GM23338 (cell line): ENCODE data around the gene ADPRHL1. TPM values are rescaled to one million over a fixed set of nuclear protein-coding genes. Genes with fewer than 3 reads are reported as not detected.

Experiments used
- ATAC-seq: fragments of 200-7000 bp; cut with Tn5 transposase; 3 replicates; pipeline ENCODE4 v1.9.1; 2020
- DNase-seq: peaks from one replicate; pipeline ENCODE4 v3.0.0-alpha.2; 2015; ENCODE audit warnings: low spot score
- H2AFZ ChIP-seq: fragments of 200-600 bp; sonication (generic); 2 replicates; pipeline ENCODE4 v1.8.0; 2016; ENCODE audit warnings: antibody characterized with exemption, mild to moderate bottlenecking, moderate library complexity
- H3F3A ChIP-seq: fragments of 200-600 bp; sonication (generic); replicated peaks from 2 replicates; pipeline ENCODE4 v1.8.0; 2017; ENCODE audit warnings: antibody characterized with exemption, mixed run types, low read depth
- H3K27ac ChIP-seq: fragments of 200-600 bp; sonication (generic); 2 replicates; pipeline ENCODE4 v1.6.1; 2016; ENCODE audit warnings: low read depth
- H3K27me3 ChIP-seq: fragments of 200-600 bp; sonication (generic); 2 replicates; pipeline ENCODE4 v1.8.0; 2016; ENCODE audit warnings: mild to moderate bottlenecking, mixed run types, moderate library complexity; ENCODE audit not compliant: insufficient read depth
- H3K36me3 ChIP-seq: fragments of 200-600 bp; sonication (generic); 2 replicates; pipeline ENCODE4 v1.8.0; 2016; ENCODE audit warnings: mild to moderate bottlenecking; ENCODE audit not compliant: insufficient read depth
- H3K4me1 ChIP-seq: fragments of 200-600 bp; sonication (generic); 2 replicates; pipeline ENCODE4 v1.8.0; 2016; ENCODE audit warnings: mild to moderate bottlenecking, moderate library complexity; ENCODE audit not compliant: insufficient read depth
- H3K4me2 ChIP-seq: fragments of 200-600 bp; sonication (generic); 2 replicates; pipeline ENCODE4 v1.7.1; 2017; ENCODE audit warnings: mixed run types
- H3K4me3 ChIP-seq: fragments of 200-600 bp; sonication (generic); 2 replicates; pipeline ENCODE4 v1.6.1; 2016; ENCODE audit warnings: mixed run types
- H3K79me2 ChIP-seq: fragments of 200-600 bp; sonication (generic); replicated peaks from 2 replicates; pipeline ENCODE4 v1.8.0; 2017; ENCODE audit warnings: mild to moderate bottlenecking; ENCODE audit not compliant: insufficient read depth
- H3K9me2 ChIP-seq: fragments of 200-600 bp; sonication (generic); 2 replicates; pipeline ENCODE4 v1.8.0; 2017; ENCODE audit not compliant: insufficient read depth
- H4K20me1 ChIP-seq: fragments of 200-600 bp; sonication (generic); replicated peaks from 2 replicates; pipeline ENCODE4 v1.8.0; 2017; ENCODE audit warnings: mild to moderate bottlenecking; ENCODE audit not compliant: insufficient read depth
- H3K27ac Mint-ChIP-seq: 2 replicates; pipeline ENCODE4 v1.8.0; 2020; ENCODE audit warnings: inconsistent platforms, mild to moderate bottlenecking, moderate library complexity, mixed read lengths
- H3K27me3 Mint-ChIP-seq: 3 replicates; pipeline ENCODE4 v1.8.0; 2022; ENCODE audit warnings: low read depth, mild to moderate bottlenecking, moderate library complexity, mixed read lengths, inconsistent platforms; ENCODE audit not compliant: insufficient read depth, poor library complexity
- H3K36me3 Mint-ChIP-seq: 3 replicates; pipeline ENCODE4 v1.8.0; 2021; ENCODE audit warnings: low read depth, mild to moderate bottlenecking, inconsistent platforms, moderate library complexity, mixed read lengths
- H3K4me1 Mint-ChIP-seq: 3 replicates; pipeline ENCODE4 v1.8.0; 2020; ENCODE audit warnings: mild to moderate bottlenecking, inconsistent platforms, mixed read lengths
- H3K4me3 Mint-ChIP-seq: 3 replicates; pipeline ENCODE4 v1.8.0; 2021; ENCODE audit warnings: moderate library complexity, mild to moderate bottlenecking, inconsistent platforms, mixed read lengths
- H3K9me3 Mint-ChIP-seq: 3 replicates; pipeline ENCODE4 v1.8.0; 2020; ENCODE audit warnings: moderate library complexity, mild to moderate bottlenecking, inconsistent platforms, mixed read lengths
- EZH2phosphoT487 ChIP-seq: fragments of 200-600 bp; sonication (generic); IDR thresholded peaks from one replicate; pipeline ENCODE4 v1.8.1; 2018; ENCODE audit warnings: antibody characterized with exemption; ENCODE audit not compliant: unreplicated experiment
- ZNF114 ChIP-seq: fragments of 250-450 bp; sonication (Bioruptor Pico); IDR thresholded peaks from 2 replicates; pipeline ENCODE4 v1.5.0; 2020; ENCODE audit warnings: mild to moderate bottlenecking, moderate library complexity
- polyA plus RNA-seq: library from polyadenylated mRNA; unstranded; fragments of >200 nt; fragmentation: Nextera tagmentation; extraction: Ambion mirVana; gene quantifications from 2 replicates; pipeline ENCODE4 v1.2.1, GENCODE V29; 2016
- total RNA-seq: library from RNA; depleted of rRNA; stranded (reverse); fragments of >200 nt; shearing (Covaris generic); gene quantifications from 2 replicates; pipeline ENCODE4 v1.2.3, GENCODE V29; 2014
- TF ChIP-seq, protein P1 (sequence below): fragments of 250-450 bp; sonication (Bioruptor Pico); IDR thresholded peaks from 2 replicates; pipeline ENCODE4 v1.5.0; 2020; ENCODE audit warnings: mild to moderate bottlenecking, moderate library complexity
- TF ChIP-seq, protein P2 (sequence below), 2 experiments: fragments of 200-600 bp in 1 of 2; sonication (generic) in 1 of 2; conservative IDR thresholded peaks; 2 replicates each; pipeline versions ENCODE4 v1.5.1 to v1.6.1; 2016 to 2017; ENCODE audit warnings: antibody characterized with exemption in 2 of 2, low read depth in 2 of 2, mild to moderate bottlenecking in 2 of 2, moderate library complexity in 1 of 2

Gene ADPRHL1
- total and polyA plus RNA-seq, 2 experiments from 2014 or later: 0.80 to 1.0 TPM

DNA sequence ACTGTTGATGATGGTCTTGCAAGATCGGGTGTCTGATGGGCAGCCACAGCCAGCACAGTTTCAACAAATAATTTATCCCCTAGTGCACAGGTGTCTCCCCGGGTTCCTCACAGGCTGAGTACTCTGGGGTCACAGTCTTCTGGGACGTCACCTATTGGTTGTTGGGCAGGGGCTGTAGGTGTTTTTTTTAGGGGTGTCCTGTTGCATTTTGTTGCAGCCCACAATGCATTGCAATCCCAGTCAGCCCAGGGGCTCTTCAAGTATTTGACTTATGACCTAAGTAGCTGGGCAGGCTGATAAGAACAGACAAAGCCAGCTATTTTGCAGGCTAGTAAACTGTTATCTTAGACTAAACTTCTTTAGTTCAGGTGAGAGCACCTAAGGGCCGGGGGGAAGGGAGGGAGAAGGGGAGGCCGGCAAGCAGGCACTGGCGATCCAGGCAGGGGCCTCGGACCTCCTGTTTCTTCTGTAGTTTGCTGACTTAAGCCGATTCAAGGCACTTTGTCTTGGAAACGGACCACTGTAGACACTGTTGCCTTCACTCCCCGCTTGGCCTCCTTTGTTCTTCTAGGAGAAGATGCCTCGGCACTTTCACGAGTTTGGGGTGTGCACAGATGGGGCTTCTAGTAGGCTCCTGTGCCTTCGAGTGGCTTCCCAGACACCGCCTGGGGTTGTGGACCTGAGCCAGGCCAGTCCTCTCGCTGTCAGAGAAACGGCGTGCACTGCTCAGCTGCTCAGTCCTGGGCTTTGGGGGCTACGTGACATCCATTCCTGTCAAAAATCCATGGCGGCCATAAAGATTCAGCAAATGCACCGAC, 55.5 kb downstream of the ADPRHL1 start (continued):
- TF ChIP-seq, protein P1, sequence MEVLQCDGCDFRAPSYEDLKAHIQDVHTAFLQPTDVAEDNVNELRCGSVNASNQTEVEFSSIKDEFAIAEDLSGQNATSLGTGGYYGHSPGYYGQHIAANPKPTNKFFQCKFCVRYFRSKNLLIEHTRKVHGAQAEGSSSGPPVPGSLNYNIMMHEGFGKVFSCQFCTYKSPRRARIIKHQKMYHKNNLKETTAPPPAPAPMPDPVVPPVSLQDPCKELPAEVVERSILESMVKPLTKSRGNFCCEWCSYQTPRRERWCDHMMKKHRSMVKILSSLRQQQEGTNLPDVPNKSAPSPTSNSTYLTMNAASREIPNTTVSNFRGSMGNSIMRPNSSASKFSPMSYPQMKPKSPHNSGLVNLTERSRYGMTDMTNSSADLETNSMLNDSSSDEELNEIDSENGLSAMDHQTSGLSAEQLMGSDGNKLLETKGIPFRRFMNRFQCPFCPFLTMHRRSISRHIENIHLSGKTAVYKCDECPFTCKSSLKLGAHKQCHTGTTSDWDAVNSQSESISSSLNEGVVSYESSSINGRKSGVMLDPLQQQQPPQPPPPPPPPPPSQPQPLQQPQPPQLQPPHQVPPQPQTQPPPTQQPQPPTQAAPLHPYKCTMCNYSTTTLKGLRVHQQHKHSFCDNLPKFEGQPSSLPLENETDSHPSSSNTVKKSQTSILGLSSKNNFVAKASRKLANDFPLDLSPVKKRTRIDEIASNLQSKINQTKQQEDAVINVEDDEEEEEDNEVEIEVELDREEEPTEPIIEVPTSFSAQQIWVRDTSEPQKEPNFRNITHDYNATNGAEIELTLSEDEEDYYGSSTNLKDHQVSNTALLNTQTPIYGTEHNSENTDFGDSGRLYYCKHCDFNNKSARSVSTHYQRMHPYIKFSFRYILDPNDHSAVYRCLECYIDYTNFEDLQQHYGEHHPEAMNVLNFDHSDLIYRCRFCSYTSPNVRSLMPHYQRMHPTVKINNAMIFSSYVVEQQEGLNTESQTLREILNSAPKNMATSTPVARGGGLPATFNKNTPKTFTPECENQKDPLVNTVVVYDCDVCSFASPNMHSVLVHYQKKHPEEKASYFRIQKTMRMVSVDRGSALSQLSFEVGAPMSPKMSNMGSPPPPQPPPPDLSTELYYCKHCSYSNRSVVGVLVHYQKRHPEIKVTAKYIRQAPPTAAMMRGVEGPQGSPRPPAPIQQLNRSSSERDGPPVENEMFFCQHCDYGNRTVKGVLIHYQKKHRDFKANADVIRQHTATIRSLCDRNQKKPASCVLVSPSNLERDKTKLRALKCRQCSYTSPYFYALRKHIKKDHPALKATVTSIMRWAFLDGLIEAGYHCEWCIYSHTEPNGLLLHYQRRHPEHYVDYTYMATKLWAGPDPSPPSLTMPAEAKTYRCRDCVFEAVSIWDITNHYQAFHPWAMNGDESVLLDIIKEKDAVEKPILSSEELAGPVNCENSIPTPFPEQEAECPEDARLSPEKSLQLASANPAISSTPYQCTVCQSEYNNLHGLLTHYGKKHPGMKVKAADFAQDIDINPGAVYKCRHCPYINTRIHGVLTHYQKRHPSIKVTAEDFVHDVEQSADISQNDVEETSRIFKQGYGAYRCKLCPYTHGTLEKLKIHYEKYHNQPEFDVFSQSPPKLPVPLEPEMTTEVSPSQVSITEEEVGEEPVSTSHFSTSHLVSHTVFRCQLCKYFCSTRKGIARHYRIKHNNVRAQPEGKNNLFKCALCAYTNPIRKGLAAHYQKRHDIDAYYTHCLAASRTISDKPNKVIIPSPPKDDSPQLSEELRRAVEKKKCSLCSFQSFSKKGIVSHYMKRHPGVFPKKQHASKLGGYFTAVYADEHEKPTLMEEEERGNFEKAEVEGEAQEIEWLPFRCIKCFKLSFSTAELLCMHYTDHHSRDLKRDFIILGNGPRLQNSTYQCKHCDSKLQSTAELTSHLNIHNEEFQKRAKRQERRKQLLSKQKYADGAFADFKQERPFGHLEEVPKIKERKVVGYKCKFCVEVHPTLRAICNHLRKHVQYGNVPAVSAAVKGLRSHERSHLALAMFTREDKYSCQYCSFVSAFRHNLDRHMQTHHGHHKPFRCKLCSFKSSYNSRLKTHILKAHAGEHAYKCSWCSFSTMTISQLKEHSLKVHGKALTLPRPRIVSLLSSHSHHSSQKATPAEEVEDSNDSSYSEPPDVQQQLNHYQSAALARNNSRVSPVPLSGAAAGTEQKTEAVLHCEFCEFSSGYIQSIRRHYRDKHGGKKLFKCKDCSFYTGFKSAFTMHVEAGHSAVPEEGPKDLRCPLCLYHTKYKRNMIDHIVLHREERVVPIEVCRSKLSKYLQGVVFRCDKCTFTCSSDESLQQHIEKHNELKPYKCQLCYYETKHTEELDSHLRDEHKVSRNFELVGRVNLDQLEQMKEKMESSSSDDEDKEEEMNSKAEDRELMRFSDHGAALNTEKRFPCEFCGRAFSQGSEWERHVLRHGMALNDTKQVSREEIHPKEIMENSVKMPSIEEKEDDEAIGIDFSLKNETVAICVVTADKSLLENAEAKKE (CRISPR knock-in tag): no peak
- no peak for TF ChIP-seq ZNF114 (CRISPR knock-in tag)

DNA sequence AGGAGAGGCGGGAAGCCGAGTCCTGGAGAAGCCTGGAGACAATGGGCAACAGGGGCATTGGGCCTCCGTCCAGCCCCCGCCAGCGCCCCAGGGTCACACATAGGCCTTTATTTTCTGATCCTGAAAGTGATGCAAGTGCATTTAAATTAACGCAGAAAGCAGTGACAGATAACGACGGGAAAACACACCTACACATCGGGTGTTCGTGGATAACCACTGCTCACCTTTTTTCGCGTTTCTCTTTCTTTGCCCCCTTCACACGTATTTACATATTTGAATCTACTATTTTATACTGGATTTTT, 59.0 kb downstream of the ADPRHL1 start:
- H3K4me1 Mint-ChIP-seq: peaks cover 27% of the 10 kb centered on the region
- peaks cover 22% of the 10 kb centered on the region; the same call in 2 of the 3 replicates for H3K9me3 Mint-ChIP-seq
- H3K27ac Mint-ChIP-seq: no peak overlapping the region
- Histone ChIP-seq H3K27ac (no peak overlapping the region), H3K4me3 (peak overlapping the region; percentile 56), H3K27me3 (no peaks in the 10 kb centered on the region), H3K4me2 (peak overlapping the region; percentile 78), H4K20me1 (no peaks in the 10 kb centered on the region), H3K4me1 (peaks cover 18% of the 10 kb centered on the region; the same call in 1 of the 2 replicates), H3F3A (0 out of 2 replicates have a peak, but pooled peaks cover 7% of the 10 kb centered on the region), H2AFZ (peak overlapping the region; percentile 99; the same call in 1 of the 2 replicates), H3K36me3 (no peaks in the 10 kb centered on the region), H3K79me2 (no peaks in the 10 kb centered on the region), H3K9me2 (no peaks in the 10 kb centered on the region)
- no peak for ATAC-seq
- H3K27me3 Mint-ChIP-seq: peaks cover 13% of the 10 kb centered on the region
- H3K4me3 Mint-ChIP-seq: peak overlapping the region; percentile 37; the same call in 2 of the 3 replicates
- H3K36me3 Mint-ChIP-seq: peaks cover 24% of the 10 kb centered on the region
- no peak for DNase-seq
- TF ChIP-seq EZH2phosphoT487: no peak
- TF ChIP-seq, protein P2, sequence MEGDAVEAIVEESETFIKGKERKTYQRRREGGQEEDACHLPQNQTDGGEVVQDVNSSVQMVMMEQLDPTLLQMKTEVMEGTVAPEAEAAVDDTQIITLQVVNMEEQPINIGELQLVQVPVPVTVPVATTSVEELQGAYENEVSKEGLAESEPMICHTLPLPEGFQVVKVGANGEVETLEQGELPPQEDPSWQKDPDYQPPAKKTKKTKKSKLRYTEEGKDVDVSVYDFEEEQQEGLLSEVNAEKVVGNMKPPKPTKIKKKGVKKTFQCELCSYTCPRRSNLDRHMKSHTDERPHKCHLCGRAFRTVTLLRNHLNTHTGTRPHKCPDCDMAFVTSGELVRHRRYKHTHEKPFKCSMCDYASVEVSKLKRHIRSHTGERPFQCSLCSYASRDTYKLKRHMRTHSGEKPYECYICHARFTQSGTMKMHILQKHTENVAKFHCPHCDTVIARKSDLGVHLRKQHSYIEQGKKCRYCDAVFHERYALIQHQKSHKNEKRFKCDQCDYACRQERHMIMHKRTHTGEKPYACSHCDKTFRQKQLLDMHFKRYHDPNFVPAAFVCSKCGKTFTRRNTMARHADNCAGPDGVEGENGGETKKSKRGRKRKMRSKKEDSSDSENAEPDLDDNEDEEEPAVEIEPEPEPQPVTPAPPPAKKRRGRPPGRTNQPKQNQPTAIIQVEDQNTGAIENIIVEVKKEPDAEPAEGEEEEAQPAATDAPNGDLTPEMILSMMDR (conservative IDR thresholded peaks at IDR 0.05; ENCODE audit: low read depth in 2 of 2): no peak; a peak in 1 of 4 replicates
- TF ChIP-seq, protein P1 (CRISPR knock-in tag): no peak
